GM21381 (cell line): ENCODE results near the gene CIC.
"Not testable (repeated sequence)": the region's sequence is repeated elsewhere in the genome, so short reads cannot be mapped to it uniquely, and the experiment has no call there.

ENCODE experiments used
- ATAC-seq: cut with Tn5 transposase; IDR thresholded peaks from one replicate; pipeline ENCODE4 v1.9.1; 2021; ENCODE audit warnings: mild to moderate bottlenecking, moderate library complexity; ENCODE audit not compliant: unreplicated experiment

CIC gene

DNA sequence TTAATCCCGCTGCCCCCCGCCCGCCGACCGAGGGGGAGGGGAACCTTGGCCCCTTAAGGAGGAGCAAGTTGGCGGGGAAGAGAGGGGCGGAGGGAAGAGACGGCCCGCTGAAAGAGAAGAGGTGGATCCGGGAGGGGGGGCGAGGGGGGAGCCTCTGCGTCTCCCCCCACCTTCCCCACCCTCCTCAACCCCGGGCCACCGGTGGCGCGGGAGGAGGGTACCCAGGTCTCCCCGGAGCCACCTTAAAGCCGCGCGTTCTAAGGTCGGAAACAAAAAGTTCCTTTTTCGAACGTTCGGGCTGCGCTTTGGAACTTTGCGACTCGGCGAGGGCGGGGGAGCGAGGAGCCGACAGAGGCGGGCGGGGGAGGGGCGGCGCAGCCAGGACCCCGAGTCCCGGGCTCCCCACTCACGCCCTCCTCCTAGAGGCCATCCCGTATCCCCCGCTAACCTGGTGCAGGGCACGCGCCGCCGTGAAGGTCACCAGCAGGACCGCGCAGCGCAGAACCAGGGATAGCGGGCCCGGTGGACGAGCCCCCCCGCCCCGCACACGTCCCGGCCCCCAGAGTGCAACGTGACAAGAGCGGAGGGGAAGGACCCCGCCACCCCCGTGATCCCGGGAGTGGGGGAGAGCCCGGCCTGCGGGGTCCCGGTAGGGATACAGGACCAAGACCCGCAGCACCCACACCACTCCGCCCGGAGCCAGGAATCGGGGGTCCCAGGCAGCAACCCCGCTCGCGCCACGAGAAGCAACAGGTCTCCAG, 14.8 kb upstream of the CIC start:
- ATAC-seq = no peak

DNA sequence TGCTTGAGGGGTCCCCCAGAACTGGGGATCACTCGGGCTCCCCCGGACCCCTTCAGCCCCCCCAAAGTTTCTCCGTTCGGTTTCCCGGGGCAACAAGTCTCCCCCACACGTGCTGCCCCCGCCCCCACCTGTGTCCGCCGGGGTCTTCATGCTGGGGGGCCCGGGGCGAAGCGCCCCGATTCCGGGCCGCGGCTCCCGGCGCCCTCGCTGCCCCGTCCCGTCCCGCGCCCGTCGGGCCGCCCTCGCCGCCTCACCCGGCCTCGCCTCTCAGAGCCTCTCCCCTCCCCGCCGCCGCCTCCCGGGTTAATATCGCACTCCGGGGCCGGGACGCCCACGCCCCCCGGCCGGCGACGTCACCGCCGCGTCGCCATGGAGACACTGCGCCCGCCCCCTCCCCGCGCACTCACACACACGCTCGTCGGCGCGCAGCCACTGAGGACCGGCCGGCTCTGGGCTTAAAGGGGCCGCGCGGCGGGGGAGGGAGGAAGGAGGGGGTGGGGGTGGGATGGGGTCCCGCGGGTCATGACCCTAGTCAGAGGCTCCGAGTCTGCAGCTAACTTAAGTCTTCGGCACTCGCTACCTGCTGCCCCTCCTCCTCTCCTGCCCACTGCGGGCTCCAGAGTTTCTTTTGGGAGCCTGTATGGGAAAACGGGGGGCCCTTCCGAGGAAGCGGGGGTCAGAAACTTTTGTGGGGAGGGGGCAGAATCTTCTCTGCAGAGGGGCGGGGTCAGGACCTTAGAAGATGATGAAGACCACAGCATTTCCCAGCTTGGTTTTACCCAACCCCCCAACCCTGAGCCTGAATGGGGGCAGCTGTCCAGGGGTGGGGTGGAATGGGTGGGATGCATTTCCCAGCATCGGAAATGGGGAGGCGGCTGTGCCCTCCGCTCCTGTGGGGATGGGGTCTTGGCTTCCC, 13.9 kb upstream of the CIC start, which contains the start of gene ERF:
Gene ERF (minus strand): TSS at position 279 of the 916 bp plus-strand sequence. CDS start 129 bp downstream, at position 150.
- peak; percentile 74 for ATAC-seq

DNA sequence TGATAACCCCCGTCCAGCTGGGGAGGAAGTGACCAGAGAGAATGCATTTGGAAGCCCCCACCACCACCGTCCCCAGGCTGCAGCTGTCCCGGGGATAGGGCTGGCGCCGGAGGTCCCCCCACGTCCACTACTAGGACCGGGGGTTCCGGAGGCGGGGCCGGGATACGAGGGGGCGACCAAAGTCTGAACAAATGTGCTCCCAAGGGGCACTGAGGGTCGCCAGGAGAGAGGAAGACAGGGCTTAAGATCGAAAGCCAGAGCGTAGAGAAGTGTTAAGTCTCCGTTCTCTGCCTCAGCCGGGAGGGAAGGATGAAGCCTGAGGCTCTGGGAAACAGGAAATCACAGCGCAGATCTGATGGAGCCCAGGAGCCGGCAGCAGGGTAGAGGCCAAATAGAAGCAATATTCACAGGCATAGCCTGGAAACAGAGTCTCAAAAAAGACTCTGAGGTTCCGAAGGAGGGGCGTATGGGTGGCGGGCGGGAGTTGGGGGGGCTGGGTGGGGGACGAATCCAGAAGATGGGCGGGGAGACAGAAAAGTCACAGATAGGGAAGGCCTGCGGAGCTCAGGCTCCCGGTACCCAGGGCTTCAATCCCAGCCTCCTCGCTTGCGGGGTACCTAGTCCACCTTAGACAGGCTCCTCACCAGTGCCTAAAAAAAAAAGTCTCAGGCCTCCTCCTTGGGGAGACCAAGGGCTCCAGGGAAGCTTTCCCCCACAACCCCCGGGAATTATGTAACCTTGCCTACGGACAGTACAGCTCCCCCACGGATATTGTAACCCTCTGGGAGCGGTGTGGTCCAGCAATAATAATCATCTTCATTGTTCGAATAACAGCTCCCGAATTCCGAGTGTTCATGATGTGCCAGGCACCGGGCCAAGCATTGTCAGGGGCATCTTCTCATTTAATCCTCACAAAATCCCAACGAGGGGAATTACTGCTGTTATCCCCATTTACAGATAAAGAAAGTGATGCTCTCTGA, 13.0 kb upstream of the CIC start:
- no peak for ATAC-seq

DNA sequence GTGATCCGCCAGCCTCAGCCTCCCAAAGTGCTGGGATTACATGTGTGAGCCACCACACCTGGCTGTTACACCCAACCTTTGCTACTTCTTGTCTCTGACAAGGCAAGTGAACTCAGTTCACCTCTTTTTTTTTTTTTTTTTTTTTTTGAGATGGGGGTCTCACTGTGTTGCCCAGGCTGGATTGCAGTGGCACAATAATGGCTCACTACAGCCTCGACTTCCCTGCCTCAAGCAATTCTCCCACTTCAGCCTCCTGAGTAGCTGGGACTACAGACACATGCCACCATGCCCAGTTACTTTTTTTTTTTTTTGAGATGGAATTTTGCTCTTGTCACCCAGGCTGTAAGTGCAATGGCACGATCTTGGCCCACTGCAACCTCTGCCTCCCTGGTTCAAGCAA, 11.2 kb upstream of the CIC start:
- ATAC-seq = not testable (repeated sequence)

DNA sequence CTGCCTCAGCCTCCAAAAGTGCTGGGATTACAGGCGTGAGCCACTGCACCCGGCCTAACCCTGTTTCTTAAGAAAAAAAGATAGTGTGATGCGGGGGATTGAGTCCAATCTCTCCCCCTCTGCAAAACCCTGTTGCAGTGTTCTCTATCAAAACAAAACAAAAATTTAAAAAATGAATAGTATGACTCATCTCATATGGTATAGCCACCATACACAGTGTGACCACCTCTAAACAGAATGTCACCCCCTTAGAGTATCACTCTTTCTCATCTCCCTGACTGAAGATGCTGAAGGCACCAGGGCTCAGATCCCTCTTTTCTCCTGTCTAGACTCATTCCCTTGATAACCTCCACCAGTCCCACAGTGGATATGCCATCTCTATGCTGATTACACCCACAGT, 7.3 kb upstream of the CIC start:
- ATAC-seq = no peak

DNA sequence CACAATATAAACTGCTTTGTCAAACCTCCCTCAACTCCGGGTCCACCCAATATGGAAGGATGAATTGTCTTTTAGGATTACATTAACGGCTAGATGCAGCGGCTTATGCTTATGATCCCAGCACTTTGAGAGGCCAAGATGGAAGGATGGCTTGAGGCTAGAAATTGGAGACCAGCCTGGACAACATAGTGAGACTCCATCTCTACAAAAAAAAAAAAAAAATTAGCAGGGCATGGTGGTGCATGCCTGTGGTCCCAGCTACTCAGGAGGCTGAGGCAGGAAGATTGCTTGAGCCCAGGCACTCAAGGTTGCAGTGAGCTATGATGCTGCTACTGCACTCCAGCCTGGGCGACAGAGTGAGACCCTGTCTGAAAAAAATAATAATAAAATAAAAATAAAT, 2.9 kb upstream of the CIC start:
- not testable (repeated sequence) for ATAC-seq

DNA sequence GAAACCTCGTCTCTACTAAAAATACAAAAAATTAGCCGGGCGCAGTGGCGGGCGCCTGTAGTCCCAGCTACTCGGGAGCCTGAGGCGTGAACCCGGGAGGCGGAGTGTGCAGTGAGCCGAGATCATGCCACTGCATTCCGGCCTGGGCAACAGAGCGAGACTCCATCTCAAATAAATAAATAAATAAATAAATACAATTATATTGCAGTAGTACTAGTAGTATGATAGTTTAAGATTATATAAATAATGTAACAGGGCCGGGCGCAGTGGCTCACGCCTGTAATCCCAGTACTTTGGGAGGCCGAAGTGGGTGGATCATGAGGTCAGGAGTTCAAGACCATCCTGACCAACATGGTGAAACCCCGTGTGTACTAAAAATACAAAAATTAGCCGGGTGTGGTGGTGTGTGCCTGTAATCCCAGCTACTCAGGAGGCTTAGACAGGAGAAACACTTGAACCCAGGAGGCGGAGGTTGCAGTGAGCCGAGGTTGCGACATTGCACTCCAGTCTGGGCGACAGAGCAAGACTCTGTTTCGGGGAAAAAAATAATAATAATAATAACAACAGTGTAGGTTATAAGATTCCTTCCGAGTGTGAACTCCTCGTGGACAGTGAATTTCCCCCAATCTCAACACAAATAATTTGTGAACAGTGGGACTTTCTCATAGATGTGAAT, 2.0 kb upstream of the CIC start:
- ATAC-seq = not testable (repeated sequence)

DNA sequence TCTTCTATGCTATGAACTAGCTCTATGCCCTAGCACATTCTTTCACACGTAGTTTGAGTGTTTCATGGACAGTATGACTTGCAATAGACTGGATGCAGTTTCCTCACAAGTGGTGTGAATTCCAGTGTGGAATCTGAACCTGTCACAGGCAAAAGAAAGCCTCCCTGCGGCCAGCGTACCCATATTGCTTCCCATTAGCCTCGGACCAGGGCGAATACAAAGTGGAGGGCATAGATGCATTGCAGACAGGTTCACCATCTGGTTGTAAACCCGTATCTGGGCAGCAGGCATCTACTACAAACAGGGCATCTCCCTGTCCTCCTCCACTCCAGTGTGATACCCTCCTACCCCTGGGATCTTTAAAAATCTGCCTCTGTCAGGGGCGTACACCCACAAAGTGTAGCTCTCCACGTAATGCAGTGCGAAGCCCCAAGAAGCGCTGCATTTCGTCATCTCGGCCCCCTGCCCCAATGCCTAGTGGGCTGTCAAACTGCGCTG, 1.4 kb upstream of the CIC start:
- no peak for ATAC-seq

DNA sequence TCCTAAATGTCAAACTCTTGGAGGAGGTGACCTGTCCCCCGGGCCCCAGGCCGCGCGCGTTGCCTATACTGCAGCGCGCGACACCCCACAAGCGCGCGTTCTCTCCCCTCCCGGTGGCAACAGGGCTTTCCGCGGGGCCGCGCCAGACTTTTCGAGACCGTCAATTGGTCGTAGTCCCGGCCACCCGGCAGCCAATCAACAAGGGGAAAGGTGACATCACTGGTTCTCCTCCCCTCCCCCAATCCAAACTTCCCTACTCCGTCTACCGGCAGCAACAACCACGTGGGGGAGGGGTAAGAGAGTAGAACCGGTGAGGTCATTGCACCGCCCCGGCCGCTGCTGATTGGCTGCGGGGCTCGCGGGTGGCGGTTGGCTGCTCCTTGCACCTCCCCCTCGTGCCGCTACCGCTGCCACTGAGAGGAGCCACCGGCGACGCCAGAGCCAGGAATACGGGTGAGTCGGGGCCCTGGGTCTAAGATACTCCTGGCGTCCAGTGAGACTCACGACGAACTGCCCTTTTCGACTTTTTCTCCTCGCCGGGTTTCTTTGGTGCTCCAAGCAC, 829 bp upstream of the CIC start:
- peak; percentile 56 for ATAC-seq

DNA sequence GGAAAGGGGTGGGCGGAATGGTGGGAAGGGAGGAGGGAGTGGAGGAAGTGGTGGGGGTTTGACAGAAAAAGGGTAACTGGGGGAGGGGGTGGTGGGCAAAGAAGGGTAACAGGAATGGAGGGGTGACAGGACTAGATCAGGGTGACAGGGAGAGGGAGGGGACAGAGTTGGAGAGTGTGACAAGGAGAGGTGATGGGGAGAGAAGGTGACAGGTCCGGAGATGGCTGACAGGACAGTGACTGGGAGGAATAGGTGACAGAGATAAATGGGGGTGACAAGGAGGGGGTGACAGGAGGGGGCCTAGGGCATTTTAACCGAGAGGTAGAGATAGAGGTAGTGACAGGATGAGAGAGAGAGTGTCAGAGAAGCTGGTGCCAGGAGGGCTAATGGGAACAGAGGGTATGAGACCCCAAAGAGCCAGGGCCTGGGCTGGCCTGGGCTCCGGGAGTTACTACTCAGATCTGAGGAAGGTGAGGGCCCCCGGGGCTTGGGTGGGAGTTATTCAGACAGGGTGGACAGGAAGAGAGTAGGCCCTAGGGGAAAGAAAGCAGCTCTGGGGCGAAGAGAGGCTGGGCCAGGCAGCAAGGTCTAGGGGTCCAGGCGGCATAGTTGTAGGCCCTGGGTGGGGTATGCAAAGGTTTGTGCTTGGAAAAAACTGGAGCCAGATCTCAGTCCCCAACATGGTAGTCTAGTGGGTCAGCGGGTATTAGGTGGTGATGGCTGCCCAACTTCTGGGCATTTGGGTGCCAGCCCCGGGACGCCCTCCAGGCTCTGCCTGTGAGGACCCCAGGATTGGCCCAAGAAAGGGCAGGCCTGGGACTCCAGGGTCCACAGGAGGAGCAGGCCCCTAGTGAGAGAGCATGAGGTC, 660 bp downstream of the CIC start:
- ATAC-seq = no peak

DNA sequence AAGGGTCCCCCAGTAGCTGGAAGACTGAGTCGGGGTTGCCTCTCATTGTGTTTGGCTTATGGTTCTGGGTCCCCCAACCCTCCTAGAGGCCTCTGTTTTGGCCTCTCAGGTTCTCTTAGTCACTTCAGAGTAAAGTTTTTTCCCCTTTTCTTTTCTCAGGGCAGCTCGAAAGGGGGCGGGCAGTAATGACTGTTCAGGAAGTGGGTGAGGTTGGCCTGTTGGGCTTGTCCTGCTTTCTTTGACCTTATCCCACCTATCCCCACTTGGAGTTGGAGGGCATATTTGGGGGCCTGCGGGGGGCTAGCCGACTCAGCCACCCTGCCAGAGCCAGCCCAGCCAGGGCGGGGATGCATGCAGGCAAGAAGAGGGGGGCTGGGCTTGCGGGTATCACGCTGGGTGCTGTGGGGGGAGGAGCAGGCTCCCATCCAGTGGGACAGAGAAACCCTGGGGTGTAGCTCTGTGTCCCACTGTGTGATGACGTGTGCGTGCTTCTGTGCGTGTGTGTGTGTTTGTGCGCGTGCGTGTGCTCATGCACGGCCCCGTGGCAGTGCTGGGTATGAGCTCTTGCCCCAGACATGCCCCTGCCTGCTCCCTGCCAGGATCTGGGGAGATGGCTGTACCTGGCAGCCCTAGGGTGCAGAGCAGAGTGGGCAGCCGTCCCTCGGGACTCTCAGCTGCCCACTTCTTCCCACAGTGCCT, 1.4 kb downstream of the CIC start:
- ATAC-seq = no peak

DNA sequence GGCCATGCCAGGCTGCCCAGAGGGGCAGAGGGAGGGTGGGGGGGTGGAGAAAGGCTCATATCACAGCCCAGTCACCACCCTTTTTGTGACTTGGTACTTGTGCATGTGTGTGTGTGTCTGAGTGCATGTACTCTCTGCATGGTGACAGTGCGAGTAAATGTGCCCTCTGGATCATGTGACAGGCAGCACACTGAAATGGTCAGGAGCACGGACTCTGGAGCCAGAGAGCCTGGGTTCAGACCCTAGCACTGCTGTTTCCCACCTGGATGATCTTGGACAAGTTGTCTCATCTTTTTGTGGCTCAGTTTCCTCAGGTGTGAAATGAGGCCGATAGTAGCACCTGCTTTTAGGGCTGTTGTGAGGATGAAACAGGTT, 2.0 kb downstream of the CIC start:
- ATAC-seq = no peak

DNA sequence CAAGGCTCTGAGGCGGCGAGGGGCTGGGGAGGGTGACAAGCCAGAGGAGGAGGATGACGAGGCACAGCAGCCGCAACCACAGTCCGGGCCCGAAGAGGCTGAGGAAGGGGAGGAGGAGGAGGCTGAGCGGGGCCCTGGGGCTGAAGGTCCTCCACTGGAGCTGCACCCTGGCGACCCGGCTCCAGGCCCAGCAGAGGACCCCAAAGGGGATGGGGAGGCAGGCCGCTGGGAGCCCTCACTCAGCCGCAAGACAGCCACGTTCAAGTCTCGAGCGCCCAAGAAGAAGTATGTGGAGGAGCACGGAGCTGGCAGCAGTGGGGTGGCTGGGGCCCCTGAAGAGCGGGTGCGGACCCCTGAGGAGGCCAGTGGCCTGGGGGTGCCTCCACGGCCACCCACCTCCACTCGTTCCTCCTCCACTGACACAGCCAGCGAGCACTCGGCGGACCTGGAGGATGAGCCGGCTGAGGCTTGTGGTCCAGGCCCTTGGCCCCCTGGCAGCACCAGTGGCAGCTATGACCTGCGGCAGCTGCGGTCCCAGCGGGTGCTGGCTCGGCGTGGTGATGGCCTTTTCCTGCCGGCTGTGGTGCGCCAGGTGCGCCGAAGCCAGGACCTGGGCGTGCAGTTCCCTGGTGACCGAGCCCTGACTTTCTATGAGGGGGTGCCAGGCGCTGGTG, 2.9 kb downstream of the CIC start:
- ATAC-seq = no peak

DNA sequence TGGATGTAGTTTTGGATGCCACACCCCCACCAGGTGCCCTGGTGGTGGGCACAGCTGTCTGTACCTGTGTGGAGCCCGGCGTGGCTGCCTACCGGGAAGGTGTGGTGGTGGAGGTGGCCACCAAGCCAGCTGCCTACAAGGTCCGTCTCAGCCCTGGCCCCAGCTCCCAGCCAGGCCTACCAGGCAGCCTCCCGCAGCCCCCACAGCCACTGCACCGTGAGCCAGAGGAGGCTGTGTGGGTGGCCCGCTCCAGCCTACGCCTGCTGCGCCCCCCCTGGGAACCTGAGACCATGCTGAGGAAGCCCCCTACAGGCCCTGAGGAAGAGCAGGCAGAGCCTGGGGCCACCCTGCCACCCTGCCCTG, 3.5 kb downstream of the CIC start:
- no peak for ATAC-seq

DNA sequence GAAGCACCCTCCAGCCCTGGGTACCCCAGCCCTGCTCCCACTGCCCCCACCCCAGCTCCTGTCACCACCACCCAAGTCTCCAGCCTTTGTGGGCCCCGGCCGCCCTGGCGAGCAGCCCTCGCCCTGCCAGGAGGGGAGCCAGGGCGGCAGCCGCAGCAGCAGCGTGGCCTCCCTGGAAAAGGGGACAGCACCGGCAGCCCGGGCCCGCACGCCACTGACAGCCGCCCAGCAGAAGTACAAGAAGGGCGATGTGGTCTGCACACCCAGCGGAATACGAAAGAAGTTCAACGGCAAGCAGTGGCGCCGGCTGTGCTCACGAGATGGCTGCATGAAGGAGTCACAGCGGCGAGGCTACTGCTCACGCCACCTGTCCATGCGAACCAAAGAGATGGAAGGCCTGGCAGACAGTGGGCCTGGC, 3.9 kb downstream of the CIC start:
- ATAC-seq = no peak

DNA sequence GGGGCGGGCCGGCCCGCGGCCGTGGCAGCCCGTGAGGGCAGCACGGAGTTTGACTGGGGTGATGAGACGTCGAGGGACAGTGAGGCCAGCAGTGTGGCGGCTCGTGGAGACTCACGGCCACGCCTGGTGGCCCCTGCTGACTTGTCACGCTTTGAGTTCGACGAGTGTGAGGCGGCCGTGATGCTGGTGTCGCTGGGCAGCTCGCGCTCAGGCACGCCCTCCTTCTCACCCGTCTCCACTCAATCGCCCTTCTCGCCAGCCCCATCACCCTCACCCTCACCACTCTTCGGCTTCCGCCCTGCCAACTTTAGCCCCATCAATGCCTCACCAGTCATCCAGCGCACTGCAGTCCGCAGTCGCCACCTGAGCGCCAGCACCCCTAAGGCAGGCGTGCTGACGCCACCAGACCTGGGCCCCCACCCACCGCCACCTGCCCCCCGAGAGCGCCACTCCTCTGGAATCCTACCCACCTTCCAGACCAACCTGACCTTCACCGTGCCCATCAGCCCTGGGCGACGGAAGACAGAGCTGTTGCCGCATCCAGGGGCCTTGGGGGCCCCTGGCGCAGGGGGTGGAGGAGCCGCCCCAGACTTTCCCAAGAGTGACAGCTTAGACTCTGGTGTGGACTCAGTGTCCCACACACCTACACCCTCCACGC, 4.5 kb downstream of the CIC start:
- ATAC-seq = no peak

DNA sequence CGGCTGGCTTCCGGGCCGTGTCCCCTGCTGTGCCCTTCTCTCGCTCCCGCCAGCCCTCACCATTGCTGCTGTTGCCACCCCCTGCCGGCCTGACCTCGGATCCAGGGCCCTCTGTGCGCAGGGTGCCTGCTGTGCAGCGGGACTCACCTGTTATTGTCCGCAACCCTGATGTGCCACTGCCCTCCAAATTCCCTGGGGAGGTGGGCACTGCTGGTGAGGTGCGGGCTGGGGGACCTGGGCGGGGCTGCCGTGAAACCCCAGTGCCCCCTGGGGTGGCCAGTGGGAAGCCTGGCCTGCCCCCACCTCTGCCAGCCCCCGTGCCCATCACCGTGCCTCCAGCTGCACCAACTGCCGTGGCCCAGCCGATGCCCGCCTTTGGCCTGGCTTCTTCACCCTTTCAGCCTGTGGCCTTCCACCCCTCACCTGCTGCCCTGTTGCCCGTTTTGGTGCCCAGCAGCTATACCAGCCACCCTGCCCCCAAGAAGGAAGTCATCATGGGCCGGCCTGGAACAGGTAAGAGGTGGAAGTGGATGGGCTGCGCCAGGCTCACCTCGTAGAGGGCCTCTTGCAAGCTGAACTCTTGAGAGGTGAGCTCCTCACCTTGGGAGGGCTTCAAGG, 5.1 kb downstream of the CIC start:
- no peak for ATAC-seq
